T-helper 2 cell (primary cell): ENCODE measurements around the gene MLKL.

ENCODE experiments used
- DNase-seq, 5 experiments: peaks; one replicate each; pipeline versions ENCODE4 v3.0.0 to v3.0.0-alpha.2; 2012 to 2022

MLKL gene

GRCh38 chr16:74641969-74642368, 58.7 kb downstream of the MLKL start:
- no peak for DNase-seq

GRCh38 chr16:74637742-74638453, 62.8 kb downstream of the MLKL start:
- no peak for DNase-seq

GRCh38 chr16:74635303-74635702, 65.4 kb downstream of the MLKL start:
- no peak for DNase-seq

- no peak for DNase-seq
These were observed 67.0 kb downstream of the MLKL start for GRCh38 chr16:74633686-74634085.

- no peak for DNase-seq
These were observed 73.0 kb downstream of the MLKL start for GRCh38 chr16:74627506-74628220.

- DNase-seq = no peak
These were observed 73.8 kb downstream of the MLKL start for GRCh38 chr16:74626741-74627416.

GRCh38 chr16:74625500-74626350, 74.9 kb downstream of the MLKL start:
- DNase-seq = no peak

- DNase-seq = no peak
These were observed 76.8 kb downstream of the MLKL start for GRCh38 chr16:74623839-74624235.

GRCh38 chr16:74623214-74623838, 77.3 kb downstream of the MLKL start:
- peak in 1 of 5 experiments; percentile 63 for DNase-seq

GRCh38 chr16:74622005-74622404, 78.7 kb downstream of the MLKL start:
- DNase-seq = no peak
